Vagina (tissue), 2 donors: ENCODE data around the gene RNF133.

Source experiments
- CTCF ChIP-seq, 3 experiments: fragments of 450-650 bp in 2 of 3; fragments of 200-600 bp in 1 of 3; sonication (generic) in 1 of 3; IDR thresholded peaks; one replicate each; pipeline ENCODE4 v1.5.1; 2017 to 2019; ENCODE audit warnings: antibody characterized with exemption in 3 of 3, mild to moderate bottlenecking in 2 of 3, moderate library complexity in 2 of 3
- POLR2A ChIP-seq, 2 donors: fragments of 450-650 bp; IDR thresholded peaks; one replicate each; pipeline ENCODE4 v1.6.1; 2017; ENCODE audit warnings: antibody characterized with exemption in 2 of 2, mild to moderate bottlenecking in 2 of 2, moderate library complexity in 2 of 2
- POLR2AphosphoS5 ChIP-seq, 2 donors: sonication (generic); formaldehyde crosslinking; IDR thresholded peaks; one replicate each; pipeline ENCODE4 v1.9.0; 2017; ENCODE audit warnings: antibody characterized with exemption in 2 of 2, mild to moderate bottlenecking in 2 of 2, low read depth in 1 of 2; ENCODE audit not compliant: insufficient read depth in 1 of 2

GRCh38 chr7:122692769-122693309, 6.1 kb downstream of the RNF133 start:
- TF ChIP-seq CTCF (IDR thresholded peaks at IDR 0.05) (no peak), POLR2A (IDR thresholded peaks at IDR 0.05) (no peak), POLR2AphosphoS5 (IDR thresholded peaks at IDR 0.05; ENCODE audit: insufficient read depth in 1 of 2, low read depth in 1 of 2) (no peak)
